HG03159 (cell line): Measurements from ENCODE around the gene TBX18.

Source experiments
- ATAC-seq: cut with Tn5 transposase; IDR thresholded peaks from one replicate; pipeline ENCODE4 v1.9.1; 2021; ENCODE audit warnings: mild to moderate bottlenecking, moderate library complexity; ENCODE audit not compliant: unreplicated experiment

The TBX18 gene

GRCh38 chr6:84752118-84752850, 12.1 kb downstream of the TBX18 start:
- no peak for ATAC-seq

- ATAC-seq = no peak
Observed at GRCh38 chr6:84749181-84749580, 15.2 kb downstream of the TBX18 start.

GRCh38 chr6:84748376-84748775, 16.0 kb downstream of the TBX18 start:
- ATAC-seq = no peak

- no peak for ATAC-seq
Observed at GRCh38 chr6:84743616-84744015, 20.8 kb downstream of the TBX18 start.

- no peak for ATAC-seq
Observed at GRCh38 chr6:84740385-84740784, 24.0 kb downstream of the TBX18 start.

- ATAC-seq = no peak
Observed at GRCh38 chr6:84739866-84740208, 24.6 kb downstream of the TBX18 start.

- ATAC-seq = no peak
Observed at GRCh38 chr6:84738996-84739865, 25.2 kb downstream of the TBX18 start.

- ATAC-seq = no peak
Observed at GRCh38 chr6:84733889-84734288, 30.5 kb downstream of the TBX18 start.

- no peak for ATAC-seq
Observed at GRCh38 chr6:84731901-84732300, 32.5 kb downstream of the TBX18 start.

- no peak for ATAC-seq
Observed at GRCh38 chr6:84731401-84731800, 33.0 kb downstream of the TBX18 start.

GRCh38 chr6:84728602-84729001, 35.8 kb downstream of the TBX18 start:
- peak; percentile 66 for ATAC-seq

GRCh38 chr6:84719152-84719551, 45.2 kb downstream of the TBX18 start:
- no peak for ATAC-seq

GRCh38 chr6:84718038-84718955, 46.1 kb downstream of the TBX18 start:
- no peak for ATAC-seq

- no peak for ATAC-seq
Observed at GRCh38 chr6:84709121-84709520, 55.3 kb downstream of the TBX18 start.

GRCh38 chr6:84707171-84707570, 57.2 kb downstream of the TBX18 start:
- no peak for ATAC-seq

GRCh38 chr6:84696166-84696565, 68.2 kb downstream of the TBX18 start:
- ATAC-seq = no peak

- ATAC-seq = no peak
Observed at GRCh38 chr6:84691978-84692623, 72.3 kb downstream of the TBX18 start.

- ATAC-seq = no peak
Observed at GRCh38 chr6:84688141-84688873, 76.1 kb downstream of the TBX18 start.

- no peak for ATAC-seq
Observed at GRCh38 chr6:84687431-84687830, 77.0 kb downstream of the TBX18 start.

GRCh38 chr6:84685983-84686584, 78.3 kb downstream of the TBX18 start:
- ATAC-seq = peak; percentile 83
